ENCODE results near the gene UGT1A8.

GRCh38 chr2:233800208-233800607, 182.8 kb downstream of the UGT1A8 start:
- no peak for TF ChIP-seq POLR2A (IDR thresholded peaks at IDR 0.05)
- TF ChIP-seq CTCF (IDR thresholded peaks at IDR 0.05 in 8 of 11, conservative IDR thresholded peaks at IDR 0.05 in 3 of 11): no peak

All from spleen (tissue), 7 donors.